ENCODE data around the gene HAPLN1. TPM values are rescaled to one million over a fixed set of nuclear protein-coding genes. Genes with fewer than 3 reads are reported as not detected.

HAPLN1 gene
- total and polyA plus RNA-seq, 2 experiments from 2014 or later = 1.5 to 4.0 TPM

- no peak for TF ChIP-seq EZH2phosphoT487 (IDR thresholded peaks at IDR 0.05; ENCODE audit: unreplicated experiment)
Measured at GRCh38 chr5:83665631-83666030, 55.0 kb downstream of the HAPLN1 start (continued).

DNA sequence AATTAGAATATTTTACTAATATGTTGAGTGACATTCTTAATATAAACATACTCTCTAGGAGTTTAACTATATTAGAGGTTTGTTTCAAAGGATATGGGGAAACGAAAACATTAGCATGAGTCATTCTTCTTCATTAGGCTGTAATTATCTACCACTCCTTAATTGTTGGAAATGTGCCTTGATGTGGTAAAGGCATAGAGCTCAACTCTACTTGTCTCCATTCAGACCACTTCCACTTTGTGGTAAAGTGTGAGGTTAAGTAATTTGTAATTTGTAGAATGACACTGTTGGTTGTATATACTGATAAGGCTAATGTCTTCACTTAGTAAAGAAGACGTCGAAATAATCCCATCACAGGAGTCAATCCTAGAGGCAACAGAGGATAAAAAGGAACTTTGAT lies 58.1 kb downstream of the HAPLN1 start:
- Histone ChIP-seq H3K4me2 (no peak overlapping the region), H2AFZ (no peak overlapping the region), H3F3A (replicated peaks; ENCODE audit: low read depth) (no peaks in the 10 kb centered on the region), H3K9me2 (ENCODE audit: insufficient read depth) (no peaks in the 10 kb centered on the region; the same call in 1 of the 2 replicates), H3K27me3 (ENCODE audit: insufficient read depth) (no peaks in the 10 kb centered on the region), H3K36me3 (ENCODE audit: insufficient read depth) (no peaks in the 10 kb centered on the region), H3K4me3 (no peak overlapping the region), H3K4me1 (ENCODE audit: insufficient read depth) (peaks cover 4% of the 10 kb centered on the region; the same call in 1 of the 2 replicates), H4K20me1 (replicated peaks; ENCODE audit: insufficient read depth) (no peaks in the 10 kb centered on the region), H3K27ac (ENCODE audit: low read depth) (no peak overlapping the region), H3K79me2 (replicated peaks; ENCODE audit: insufficient read depth) (no peaks in the 10 kb centered on the region)
- no peak for DNase-seq (ENCODE audit: low spot score)
- H3K4me3 Mint-ChIP-seq = no peak overlapping the region
- H3K4me1 Mint-ChIP-seq = peaks cover 8% of the 10 kb centered on the region
- no peak for ATAC-seq
- no peaks in the 10 kb centered on the region for H3K9me3 Mint-ChIP-seq
- H3K27me3 Mint-ChIP-seq (ENCODE audit: insufficient read depth, low read depth, poor library complexity) = no peaks in the 10 kb centered on the region
- H3K36me3 Mint-ChIP-seq (ENCODE audit: low read depth) = no peaks in the 10 kb centered on the region
- TF ChIP-seq CREB1 (CRISPR knock-in tag; IDR thresholded peaks at IDR 0.05; ENCODE audit: low read depth) (no peak), POLR2AphosphoS5 (IDR thresholded peaks at IDR 0.05; ENCODE audit: low read depth) (no peak), EZH2phosphoT487 (IDR thresholded peaks at IDR 0.05; ENCODE audit: unreplicated experiment) (no peak), ZNF331 (CRISPR knock-in tag; IDR thresholded peaks at IDR 0.05; ENCODE audit: low read depth) (no peak)
- TF ChIP-seq, protein P1, sequence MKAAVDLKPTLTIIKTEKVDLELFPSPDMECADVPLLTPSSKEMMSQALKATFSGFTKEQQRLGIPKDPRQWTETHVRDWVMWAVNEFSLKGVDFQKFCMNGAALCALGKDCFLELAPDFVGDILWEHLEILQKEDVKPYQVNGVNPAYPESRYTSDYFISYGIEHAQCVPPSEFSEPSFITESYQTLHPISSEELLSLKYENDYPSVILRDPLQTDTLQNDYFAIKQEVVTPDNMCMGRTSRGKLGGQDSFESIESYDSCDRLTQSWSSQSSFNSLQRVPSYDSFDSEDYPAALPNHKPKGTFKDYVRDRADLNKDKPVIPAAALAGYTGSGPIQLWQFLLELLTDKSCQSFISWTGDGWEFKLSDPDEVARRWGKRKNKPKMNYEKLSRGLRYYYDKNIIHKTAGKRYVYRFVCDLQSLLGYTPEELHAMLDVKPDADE (IDR thresholded peaks at IDR 0.05) = no peak
- no peak overlapping the region for H3K27ac Mint-ChIP-seq

DNA sequence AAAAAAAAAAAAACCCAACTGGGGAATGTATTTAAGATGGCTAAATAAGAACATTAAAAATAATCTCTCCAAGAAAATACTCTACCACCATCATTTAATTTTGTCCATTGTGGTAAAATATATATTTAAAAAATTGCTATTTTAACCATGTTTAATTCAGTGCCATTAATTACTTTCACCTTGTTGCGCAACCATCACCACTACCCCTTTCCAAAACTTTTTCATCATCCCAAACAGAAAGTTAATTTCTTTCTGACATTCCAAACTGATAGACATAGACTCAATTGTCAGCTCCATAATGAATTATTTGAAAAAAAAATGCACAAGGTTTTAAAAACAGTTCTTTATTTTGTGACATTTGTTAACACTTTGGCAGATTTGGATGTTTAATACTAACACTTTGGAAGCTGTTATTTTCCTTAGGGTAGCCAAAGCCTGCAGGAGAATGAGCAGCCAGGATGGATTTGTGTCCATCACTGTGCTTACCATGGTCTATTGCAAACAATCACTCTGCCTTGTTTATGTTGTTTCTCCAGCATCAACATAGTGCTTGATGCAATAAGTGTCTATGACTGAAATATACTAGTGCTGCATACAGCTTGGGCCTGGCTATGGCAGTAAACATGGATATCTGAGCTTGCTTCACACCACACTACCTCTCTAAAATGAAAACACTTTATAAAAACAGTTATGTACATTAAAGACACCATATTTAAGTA lies 62.7 kb downstream of the HAPLN1 start:
- Histone ChIP-seq H4K20me1 (replicated peaks; ENCODE audit: insufficient read depth) (no peaks in the 10 kb centered on the region), H3K4me1 (ENCODE audit: insufficient read depth) (peaks cover 3% of the 10 kb centered on the region; the same call in 1 of the 2 replicates), H3K9me2 (ENCODE audit: insufficient read depth) (no peaks in the 10 kb centered on the region; the same call in 1 of the 2 replicates), H3K27me3 (ENCODE audit: insufficient read depth) (no peaks in the 10 kb centered on the region), H3K27ac (ENCODE audit: low read depth) (no peak overlapping the region), H3K79me2 (replicated peaks; ENCODE audit: insufficient read depth) (no peaks in the 10 kb centered on the region), H3K4me2 (no peak overlapping the region), H3F3A (replicated peaks; ENCODE audit: low read depth) (no peaks in the 10 kb centered on the region), H2AFZ (no peak overlapping the region), H3K36me3 (ENCODE audit: insufficient read depth) (no peaks in the 10 kb centered on the region), H3K4me3 (no peak overlapping the region)
- no peaks in the 10 kb centered on the region for H3K27me3 Mint-ChIP-seq (ENCODE audit: insufficient read depth, low read depth, poor library complexity)
- no peak for TF ChIP-seq ZNF114 (CRISPR knock-in tag; IDR thresholded peaks at IDR 0.05)
- no peak for TF ChIP-seq CREB1 (CRISPR knock-in tag; IDR thresholded peaks at IDR 0.05; ENCODE audit: low read depth)
- TF ChIP-seq, protein P1 (IDR thresholded peaks at IDR 0.05) = no peak
- TF ChIP-seq, protein P2, sequence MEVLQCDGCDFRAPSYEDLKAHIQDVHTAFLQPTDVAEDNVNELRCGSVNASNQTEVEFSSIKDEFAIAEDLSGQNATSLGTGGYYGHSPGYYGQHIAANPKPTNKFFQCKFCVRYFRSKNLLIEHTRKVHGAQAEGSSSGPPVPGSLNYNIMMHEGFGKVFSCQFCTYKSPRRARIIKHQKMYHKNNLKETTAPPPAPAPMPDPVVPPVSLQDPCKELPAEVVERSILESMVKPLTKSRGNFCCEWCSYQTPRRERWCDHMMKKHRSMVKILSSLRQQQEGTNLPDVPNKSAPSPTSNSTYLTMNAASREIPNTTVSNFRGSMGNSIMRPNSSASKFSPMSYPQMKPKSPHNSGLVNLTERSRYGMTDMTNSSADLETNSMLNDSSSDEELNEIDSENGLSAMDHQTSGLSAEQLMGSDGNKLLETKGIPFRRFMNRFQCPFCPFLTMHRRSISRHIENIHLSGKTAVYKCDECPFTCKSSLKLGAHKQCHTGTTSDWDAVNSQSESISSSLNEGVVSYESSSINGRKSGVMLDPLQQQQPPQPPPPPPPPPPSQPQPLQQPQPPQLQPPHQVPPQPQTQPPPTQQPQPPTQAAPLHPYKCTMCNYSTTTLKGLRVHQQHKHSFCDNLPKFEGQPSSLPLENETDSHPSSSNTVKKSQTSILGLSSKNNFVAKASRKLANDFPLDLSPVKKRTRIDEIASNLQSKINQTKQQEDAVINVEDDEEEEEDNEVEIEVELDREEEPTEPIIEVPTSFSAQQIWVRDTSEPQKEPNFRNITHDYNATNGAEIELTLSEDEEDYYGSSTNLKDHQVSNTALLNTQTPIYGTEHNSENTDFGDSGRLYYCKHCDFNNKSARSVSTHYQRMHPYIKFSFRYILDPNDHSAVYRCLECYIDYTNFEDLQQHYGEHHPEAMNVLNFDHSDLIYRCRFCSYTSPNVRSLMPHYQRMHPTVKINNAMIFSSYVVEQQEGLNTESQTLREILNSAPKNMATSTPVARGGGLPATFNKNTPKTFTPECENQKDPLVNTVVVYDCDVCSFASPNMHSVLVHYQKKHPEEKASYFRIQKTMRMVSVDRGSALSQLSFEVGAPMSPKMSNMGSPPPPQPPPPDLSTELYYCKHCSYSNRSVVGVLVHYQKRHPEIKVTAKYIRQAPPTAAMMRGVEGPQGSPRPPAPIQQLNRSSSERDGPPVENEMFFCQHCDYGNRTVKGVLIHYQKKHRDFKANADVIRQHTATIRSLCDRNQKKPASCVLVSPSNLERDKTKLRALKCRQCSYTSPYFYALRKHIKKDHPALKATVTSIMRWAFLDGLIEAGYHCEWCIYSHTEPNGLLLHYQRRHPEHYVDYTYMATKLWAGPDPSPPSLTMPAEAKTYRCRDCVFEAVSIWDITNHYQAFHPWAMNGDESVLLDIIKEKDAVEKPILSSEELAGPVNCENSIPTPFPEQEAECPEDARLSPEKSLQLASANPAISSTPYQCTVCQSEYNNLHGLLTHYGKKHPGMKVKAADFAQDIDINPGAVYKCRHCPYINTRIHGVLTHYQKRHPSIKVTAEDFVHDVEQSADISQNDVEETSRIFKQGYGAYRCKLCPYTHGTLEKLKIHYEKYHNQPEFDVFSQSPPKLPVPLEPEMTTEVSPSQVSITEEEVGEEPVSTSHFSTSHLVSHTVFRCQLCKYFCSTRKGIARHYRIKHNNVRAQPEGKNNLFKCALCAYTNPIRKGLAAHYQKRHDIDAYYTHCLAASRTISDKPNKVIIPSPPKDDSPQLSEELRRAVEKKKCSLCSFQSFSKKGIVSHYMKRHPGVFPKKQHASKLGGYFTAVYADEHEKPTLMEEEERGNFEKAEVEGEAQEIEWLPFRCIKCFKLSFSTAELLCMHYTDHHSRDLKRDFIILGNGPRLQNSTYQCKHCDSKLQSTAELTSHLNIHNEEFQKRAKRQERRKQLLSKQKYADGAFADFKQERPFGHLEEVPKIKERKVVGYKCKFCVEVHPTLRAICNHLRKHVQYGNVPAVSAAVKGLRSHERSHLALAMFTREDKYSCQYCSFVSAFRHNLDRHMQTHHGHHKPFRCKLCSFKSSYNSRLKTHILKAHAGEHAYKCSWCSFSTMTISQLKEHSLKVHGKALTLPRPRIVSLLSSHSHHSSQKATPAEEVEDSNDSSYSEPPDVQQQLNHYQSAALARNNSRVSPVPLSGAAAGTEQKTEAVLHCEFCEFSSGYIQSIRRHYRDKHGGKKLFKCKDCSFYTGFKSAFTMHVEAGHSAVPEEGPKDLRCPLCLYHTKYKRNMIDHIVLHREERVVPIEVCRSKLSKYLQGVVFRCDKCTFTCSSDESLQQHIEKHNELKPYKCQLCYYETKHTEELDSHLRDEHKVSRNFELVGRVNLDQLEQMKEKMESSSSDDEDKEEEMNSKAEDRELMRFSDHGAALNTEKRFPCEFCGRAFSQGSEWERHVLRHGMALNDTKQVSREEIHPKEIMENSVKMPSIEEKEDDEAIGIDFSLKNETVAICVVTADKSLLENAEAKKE (CRISPR knock-in tag; IDR thresholded peaks at IDR 0.05) = no peak
- ATAC-seq (no peak), DNase-seq (ENCODE audit: low spot score) (no peak)
- H3K9me3 Mint-ChIP-seq = no peaks in the 10 kb centered on the region; the same call in 2 of the 3 replicates
- no peak overlapping the region for H3K27ac Mint-ChIP-seq
- no peak overlapping the region for H3K4me3 Mint-ChIP-seq
- H3K36me3 Mint-ChIP-seq (ENCODE audit: low read depth) = no peaks in the 10 kb centered on the region
- H3K4me1 Mint-ChIP-seq = peaks cover 8% of the 10 kb centered on the region; the same call in 2 of the 3 replicates
